GM12878 (cell line): ENCODE results near the gene TECTB. TPM values are rescaled to one million over a fixed set of nuclear protein-coding genes. Genes with fewer than 3 reads are reported as not detected.

ENCODE experiments used
- ATAC-seq: fragments of 200-7000 bp; cut with Tn5 transposase; 3 replicates; pipeline ENCODE4 v1.9.1; 2020; ENCODE audit warnings: mild to moderate bottlenecking, moderate library complexity
- Bru-seq: library from RNA; stranded (reverse); fragments of 400-500 nt; gene quantifications from one replicate; lab custom pipeline; 2021; lab: Mats Ljungman, UMichigan
- BruChase-seq, 2 experiments: library from RNA; stranded (reverse); fragments of 400-500 nt; gene quantifications; one replicate each; lab custom pipeline; 2021; lab: Mats Ljungman, UMichigan
- BruUV-seq: library from RNA; stranded (reverse); fragments of 400-500 nt; replicated peaks from 2 replicates; lab custom pipeline; 2021; lab: Mats Ljungman, UMichigan
- CTCF ChIA-PET: fragments of 300-600 bp; sonication (Branson Sonifier 250); formaldehyde crosslinking; extraction: SDS; loops from one replicate; lab custom pipeline; 2021; ENCODE audit warnings: inconsistent platforms; lab: Yijun Ruan, JAX
- POLR2A ChIA-PET: fragments of 350-600 bp; formaldehyde crosslinking; extraction: SDS; loops from one replicate; lab custom pipeline; 2021; ENCODE audit warnings: inconsistent platforms; lab: Charles Lee
- RAD21 ChIA-PET: fragments of 300-600 bp; sonication (Branson Sonifier 250); formaldehyde crosslinking; loops from one replicate; lab custom pipeline; 2023; ENCODE audit warnings: antibody characterized with exemption; ENCODE audit not compliant: unreplicated experiment; lab: Charles Lee
- SMC1A ChIA-PET: fragments of 300-600 bp; sonication (Branson Sonifier 250); formaldehyde crosslinking; loops from one replicate; lab custom pipeline; 2023; ENCODE audit not compliant: unreplicated experiment, uncharacterized antibody; lab: Charles Lee
- DNase-seq: peaks from one replicate; pipeline ENCODE4 v3.0.0-alpha.2; 2011; ENCODE audit warnings: low read depth, low spot score
- FAIRE-seq: peaks from 3 replicates; lab custom pipeline; 2011; peaks lifted over from hg19 to GRCh38; lab: Jason Lieb, UNC
- H2AFZ ChIP-seq: 2 replicates; pipeline ENCODE4 v1.6.0; 2011; ENCODE audit warnings: low read depth, low read length, control low read depth; ENCODE audit not compliant: control insufficient read depth
- H3K27ac ChIP-seq: 2 replicates; pipeline ENCODE4 v1.5.1; 2011; ENCODE audit warnings: control low read depth; ENCODE audit not compliant: control insufficient read depth, insufficient read depth
- H3K27me3 ChIP-seq, 2 experiments: replicated peaks in 1 of 2; 2 replicates each; pipeline versions ENCODE4 v1.6.0 to v1.6.1; 2011; ENCODE audit warnings: low read length in 1 of 2; ENCODE audit not compliant: control insufficient read depth in 2 of 2, insufficient read depth in 2 of 2
- H3K36me3 ChIP-seq, 2 experiments: 2 replicates each; pipeline ENCODE4 v1.5.1; 2011; ENCODE audit warnings: low read length in 1 of 2; ENCODE audit not compliant: control insufficient read depth in 2 of 2, insufficient read depth in 2 of 2
- H3K4me1 ChIP-seq: 2 replicates; pipeline ENCODE4 v1.6.1; 2011; ENCODE audit warnings: mild to moderate bottlenecking, low read length, moderate library complexity, mixed read lengths; ENCODE audit not compliant: control insufficient read depth, insufficient read depth
- H3K4me2 ChIP-seq: 2 replicates; pipeline ENCODE4 v1.6.0; 2011; ENCODE audit warnings: control low read depth; ENCODE audit not compliant: control insufficient read depth, insufficient read depth
- H3K4me3 ChIP-seq: fragments of 200-600 bp; sonication (generic); 2 replicates; pipeline ENCODE4 v1.5.1; 2016
- H3K79me2 ChIP-seq: 2 replicates; pipeline ENCODE4 v1.6.0; 2011; ENCODE audit warnings: low read length; ENCODE audit not compliant: control insufficient read depth, insufficient read depth
- H3K9ac ChIP-seq: 2 replicates; pipeline ENCODE4 v1.8.0; 2011; ENCODE audit warnings: low read length, control low read depth, mixed read lengths; ENCODE audit not compliant: control insufficient read depth, insufficient read depth
- H3K9me3 ChIP-seq: replicated peaks from 3 replicates; pipeline ENCODE4 v1.5.1; 2011; ENCODE audit warnings: mild to moderate bottlenecking, low read length; ENCODE audit not compliant: control insufficient read depth, insufficient read depth
- H4K20me1 ChIP-seq: 2 replicates; pipeline ENCODE4 v1.6.0; 2011; ENCODE audit not compliant: control insufficient read depth, insufficient read depth
- ASH2L ChIP-seq: fragments of 300-600, 200-600 bp; sonication (generic); IDR thresholded peaks from 2 replicates; pipeline ENCODE4 v1.6.1; 2017; ENCODE audit warnings: low read depth, mild to moderate bottlenecking, borderline replicate concordance
- GABPA ChIP-seq: IDR thresholded peaks from 2 replicates; pipeline ENCODE4 v1.6.1; 2014; ENCODE audit warnings: antibody characterized with exemption, low read depth, mild to moderate bottlenecking, inconsistent platforms
- LARP7 ChIP-seq: fragments of 450-650 bp; IDR thresholded peaks from 2 replicates; pipeline ENCODE4 v1.6.1; 2017; ENCODE audit warnings: mild to moderate bottlenecking
- NFIC ChIP-seq: IDR thresholded peaks from 2 replicates; pipeline ENCODE4 v1.6.1; 2012; ENCODE audit warnings: low read depth, mild to moderate bottlenecking, inconsistent platforms, low read length, moderate library complexity
- POLR2A ChIP-seq: IDR thresholded peaks from 2 replicates; pipeline ENCODE4 v1.6.1; 2011; ENCODE audit warnings: low read depth, mild to moderate bottlenecking, low read length
- SP1 ChIP-seq: IDR thresholded peaks from one replicate; pipeline ENCODE4 v1.6.1; 2011; ENCODE audit warnings: low read depth, low read length
- SPI1 ChIP-seq: IDR thresholded peaks from 2 replicates; pipeline ENCODE4 v1.6.1; 2011; ENCODE audit warnings: low read depth, mild to moderate bottlenecking, low read length, moderate library complexity, borderline replicate concordance; ENCODE audit not compliant: insufficient read depth
- TAF1 ChIP-seq: IDR thresholded peaks from 2 replicates; pipeline ENCODE4 v1.6.1; 2011; ENCODE audit warnings: mild to moderate bottlenecking, low read depth, low read length, borderline replicate concordance
- TARDBP ChIP-seq: IDR thresholded peaks from 2 replicates; pipeline ENCODE4 v1.6.1; 2016; ENCODE audit warnings: borderline replicate concordance
- WGBS: methylation state at CpG from one replicate; pipeline ENCODE4 v1.1.6; 2016; ENCODE audit warnings: low lambda C conversion rate; ENCODE audit not compliant: insufficient replicate concordance, insufficient coverage; ENCODE audit errors: missing lambda C conversion rate; 5-methylcytosine and 5-hydroxymethylcytosine counted together
- in situ Hi-C: fragments of 300-500 bp; cut with MboI; formaldehyde crosslinking; loops from 9 replicates; pipeline ENCODE4 v1.14.3; 2018; ENCODE audit warnings: mixed read lengths
- intact Hi-C: fragments of 100-400 bp; cut with micrococcal nuclease; formaldehyde crosslinking; loops from one replicate; pipeline ENCODE4 v1.14.2; 2022; ENCODE audit not compliant: unreplicated experiment
- long read RNA-seq, 2 experiments: library from polyadenylated mRNA; unstranded; transcript quantifications; one replicate each; pipeline ENCODE4 v2.0.0, GENCODE V29; 2019 to 2020
- polyA minus RNA-seq, 3 experiments: library from RNA; depleted of rRNA, polyadenylated mRNA; stranded (reverse); fragments of >200 nt; gene quantifications; 2 replicates each; pipeline ENCODE4 v1.2.3, GENCODE V29; 2011
- polyA plus RNA-seq, 11 experiments: library from polyadenylated mRNA; depleted of rRNA in 4 of 11; unstranded in 6 of 11; stranded (reverse) in 5 of 11; fragments of >200 nt; fragmentation: Nextera tagmentation in 4 of 11; fragmentation: Illumina TruSeq in 1 of 11; extraction: Ambion mirVana in 4 of 11; extraction: Trizol in 1 of 11; gene quantifications; 1 replicate in 1 of 11; 2 replicates in 10 of 11; pipeline versions ENCODE4 v1.2.1 to v1.2.3, GENCODE V29; 2011 to 2016; ENCODE audit warnings: inconsistent platforms in 2 of 11, missing spikeins in 2 of 11, low read depth in 1 of 11
- total RNA-seq, 4 experiments: library from RNA; depleted of rRNA in 3 of 4; stranded (reverse); fragments of >200 nt in 3 of 4; fragmentation: Illumina TruSeq in 1 of 4; extraction: Trizol in 1 of 4; gene quantifications; 2 replicates each; pipeline versions ENCODE4 v1.2.1 to v1.2.3, GENCODE V29; 2013 to 2021
- TF ChIP-seq, protein P1 (sequence below): IDR thresholded peaks from 2 replicates; pipeline ENCODE4 v1.6.1; 2012; ENCODE audit warnings: improper control_type of control experiment, low read depth, low read length; ENCODE audit not compliant: insufficient replicate concordance

The TECTB gene
- total RNA-seq (2013; cell fraction: nucleolus; rRNA removed): not detected in 2 replicates
- total RNA-seq (2014; rRNA removed) (not detected in 2 replicates), total RNA-seq (2014; rRNA removed; fragmentation: Illumina TruSeq; extraction: Trizol) (not detected in 2 replicates), total RNA-seq (2021) (not detected in 2 replicates), polyA plus RNA-seq (2011; rRNA removed) (not detected in 2 replicates), polyA plus RNA-seq (2014; fragmentation: Illumina TruSeq; extraction: Trizol) (not detected in 2 replicates), polyA plus RNA-seq (2014; fragmentation: Nextera tagmentation; extraction: Ambion mirVana) (not detected), polyA plus RNA-seq (2014; rRNA removed) (not detected in 2 replicates), polyA plus RNA-seq (2016; fragmentation: Nextera tagmentation; extraction: Ambion mirVana) (not detected), polyA minus RNA-seq (2011; rRNA and poly(A)+ RNA removed) (not detected in 2 replicates), Bru-seq, nascent RNA (not detected), BruChase-seq, experiment 1, labeled RNA remaining after a 6-hour chase (not detected), BruChase-seq, experiment 2, labeled RNA remaining after a 2-hour chase (not detected)
- not detected for polyA plus RNA-seq (2011; ENCODE audit: low read depth)
- polyA plus RNA-seq (2011; cell fraction: cytosol; rRNA removed): not detected in 2 replicates
- polyA plus RNA-seq (2011; cell fraction: nucleus; rRNA removed): not detected in 2 replicates
- not detected in 2 replicates for polyA plus RNA-seq (2012)
- not detected in 2 replicates for polyA minus RNA-seq (2011; cell fraction: cytosol; rRNA and poly(A)+ RNA removed)
- polyA minus RNA-seq (2011; cell fraction: nucleus; rRNA and poly(A)+ RNA removed): not detected in 2 replicates
- long read RNA-seq, experiment 1: 0 reads
- long read RNA-seq, experiment 2: 0 reads

DNA sequence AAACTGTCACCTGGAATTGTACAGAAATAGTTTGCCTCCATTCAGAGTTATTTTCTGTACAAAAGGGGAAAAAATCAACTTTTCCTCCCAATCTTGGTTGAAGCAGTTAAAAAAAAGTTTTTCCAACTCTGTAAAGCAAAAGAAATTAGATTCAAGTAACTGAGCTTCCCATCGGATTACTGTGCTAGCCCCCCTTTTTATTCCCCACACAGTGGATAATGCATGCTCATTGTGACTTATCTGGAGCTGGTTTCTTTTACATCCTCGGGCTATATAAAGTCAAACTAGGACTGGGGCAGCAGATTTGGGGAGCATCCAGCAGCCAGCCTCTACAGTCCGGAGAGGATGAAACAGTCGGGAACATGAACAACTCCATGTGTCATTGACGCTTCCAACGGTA, at the start of gene TECTB:
TECTB (plus strand) TSS at position 301 of the 400 bp plus-strand sequence. CDS start 335 bp downstream, outside the sequence.
- Histone ChIP-seq H3K27ac (no peak within 1 kb of the TSS), H4K20me1 (no peaks in the 10 kb centered on the region; the same call in 1 of the 2 replicates), H3K9ac (no peak within 1 kb of the TSS), H3K4me3 (no peak within 1 kb of the TSS), H2AFZ (no peak within 1 kb of the TSS), H3K9me3 (no peaks in the 10 kb centered on the region), H3K27me3 (no peaks in the 10 kb centered on the region; a peak in 1 of 4 replicates), H3K4me2 (no peak within 1 kb of the TSS), H3K4me1 (no peaks in the 10 kb centered on the region), H3K36me3 (no peaks in the 10 kb centered on the region), H3K79me2 (no peaks in the 10 kb centered on the region)
- ChIA-PET SMC1A (no interaction called here), RAD21 (no interaction called here), POLR2A (no interaction called here), CTCF (no interaction called here)
- intact Hi-C loops: no loop called here
- FAIRE-seq: no peak
- DNase-seq: no peak
- in situ Hi-C loops: no loop called here
- no TSS peak for BruUV-seq
- TF ChIP-seq TAF1 (no peak), SP1 (no peak), NFIC (no peak)
- 56% methylated on average over 6 of the region's 6 CpGs for WGBS
- no peak for ATAC-seq

DNA sequence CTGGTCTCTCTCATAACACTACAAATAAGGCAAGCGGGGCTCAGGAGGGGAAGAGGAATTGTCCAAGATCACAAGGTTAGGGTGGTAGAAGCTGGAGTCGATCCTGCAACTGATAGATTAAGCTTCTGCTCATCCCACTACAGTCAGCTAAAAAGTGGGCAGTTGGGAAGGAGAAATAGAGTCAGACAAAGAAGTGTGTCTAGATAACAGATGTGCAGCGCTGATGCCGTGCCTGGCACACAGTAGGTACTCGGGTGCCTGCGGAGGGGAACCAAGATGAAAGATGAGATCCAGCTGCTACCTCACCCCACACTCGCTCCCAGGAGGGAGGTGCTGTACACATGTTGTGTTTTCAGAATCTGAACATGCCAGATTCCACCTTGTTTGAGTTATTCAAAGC, 48.1 kb upstream of the TECTB start:
- WGBS: 59% methylated on average over 7 of the region's 7 CpGs
- no peak for FAIRE-seq
- TF ChIP-seq GABPA (no peak), ASH2L (no peak), SPI1 (no peak), SP1 (no peak), LARP7 (no peak), TARDBP (no peak), POLR2A (no peak)
- TF ChIP-seq, protein P1, sequence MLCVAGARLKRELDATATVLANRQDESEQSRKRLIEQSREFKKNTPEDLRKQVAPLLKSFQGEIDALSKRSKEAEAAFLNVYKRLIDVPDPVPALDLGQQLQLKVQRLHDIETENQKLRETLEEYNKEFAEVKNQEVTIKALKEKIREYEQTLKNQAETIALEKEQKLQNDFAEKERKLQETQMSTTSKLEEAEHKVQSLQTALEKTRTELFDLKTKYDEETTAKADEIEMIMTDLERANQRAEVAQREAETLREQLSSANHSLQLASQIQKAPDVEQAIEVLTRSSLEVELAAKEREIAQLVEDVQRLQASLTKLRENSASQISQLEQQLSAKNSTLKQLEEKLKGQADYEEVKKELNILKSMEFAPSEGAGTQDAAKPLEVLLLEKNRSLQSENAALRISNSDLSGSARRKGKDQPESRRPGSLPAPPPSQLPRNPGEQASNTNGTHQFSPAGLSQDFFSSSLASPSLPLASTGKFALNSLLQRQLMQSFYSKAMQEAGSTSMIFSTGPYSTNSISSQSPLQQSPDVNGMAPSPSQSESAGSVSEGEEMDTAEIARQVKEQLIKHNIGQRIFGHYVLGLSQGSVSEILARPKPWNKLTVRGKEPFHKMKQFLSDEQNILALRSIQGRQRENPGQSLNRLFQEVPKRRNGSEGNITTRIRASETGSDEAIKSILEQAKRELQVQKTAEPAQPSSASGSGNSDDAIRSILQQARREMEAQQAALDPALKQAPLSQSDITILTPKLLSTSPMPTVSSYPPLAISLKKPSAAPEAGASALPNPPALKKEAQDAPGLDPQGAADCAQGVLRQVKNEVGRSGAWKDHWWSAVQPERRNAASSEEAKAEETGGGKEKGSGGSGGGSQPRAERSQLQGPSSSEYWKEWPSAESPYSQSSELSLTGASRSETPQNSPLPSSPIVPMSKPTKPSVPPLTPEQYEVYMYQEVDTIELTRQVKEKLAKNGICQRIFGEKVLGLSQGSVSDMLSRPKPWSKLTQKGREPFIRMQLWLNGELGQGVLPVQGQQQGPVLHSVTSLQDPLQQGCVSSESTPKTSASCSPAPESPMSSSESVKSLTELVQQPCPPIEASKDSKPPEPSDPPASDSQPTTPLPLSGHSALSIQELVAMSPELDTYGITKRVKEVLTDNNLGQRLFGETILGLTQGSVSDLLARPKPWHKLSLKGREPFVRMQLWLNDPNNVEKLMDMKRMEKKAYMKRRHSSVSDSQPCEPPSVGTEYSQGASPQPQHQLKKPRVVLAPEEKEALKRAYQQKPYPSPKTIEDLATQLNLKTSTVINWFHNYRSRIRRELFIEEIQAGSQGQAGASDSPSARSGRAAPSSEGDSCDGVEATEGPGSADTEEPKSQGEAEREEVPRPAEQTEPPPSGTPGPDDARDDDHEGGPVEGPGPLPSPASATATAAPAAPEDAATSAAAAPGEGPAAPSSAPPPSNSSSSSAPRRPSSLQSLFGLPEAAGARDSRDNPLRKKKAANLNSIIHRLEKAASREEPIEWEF: no peak

More for the DNA sequence above, 48.1 kb upstream of the TECTB start:
- intact Hi-C loops (no loop called here), in situ Hi-C loops (no loop called here)
- Histone ChIP-seq H3K4me3 (no peak overlapping the region), H3K9ac (no peak overlapping the region), H3K36me3 (no peaks in the 10 kb centered on the region), H3K27ac (no peak overlapping the region), H3K4me2 (no peak overlapping the region), H2AFZ (no peak overlapping the region), H3K79me2 (no peaks in the 10 kb centered on the region), H3K9me3 (peaks cover 3% of the 10 kb centered on the region; the same call in 1 of the 3 replicates), H3K27me3 (no peaks in the 10 kb centered on the region), H3K4me1 (peaks cover 6% of the 10 kb centered on the region), H4K20me1 (no peaks in the 10 kb centered on the region)
- ChIA-PET CTCF (interaction anchor here (0.7 kb wide), 1 partner anchor 28 kb away, joined by 3 read pairs; no protein-coding TSS in a partner anchor), POLR2A (no interaction called here), RAD21 (no interaction called here), SMC1A (interaction anchor here (0.6 kb wide), 1 partner anchor 9 kb away, joined by 3 read pairs; no protein-coding TSS in a partner anchor)
- DNase-seq (no peak), ATAC-seq (no peak)
- BruUV-seq: no TSS peak
